HEK293 (cell line): ENCODE data around the gene HS3ST1.

Experiments used
- CTCF ChIA-PET: fragments of 350-600 bp; formaldehyde crosslinking; extraction: SDS; loops from one replicate; lab custom pipeline; 2021; ENCODE audit warnings: antibody characterized with exemption; lab: Yijun Ruan, JAX
- POLR2A ChIA-PET: fragments of 300-600 bp; formaldehyde crosslinking; extraction: SDS; loops from one replicate; lab custom pipeline; 2020; ENCODE audit warnings: antibody characterized with exemption, inconsistent platforms; lab: Yijun Ruan, JAX
- H3K27ac ChIP-seq: fragments of 200-500 bp; sonication (Bioruptor generic); 2 replicates; pipeline ENCODE4 v1.5.1; 2014; ENCODE audit warnings: low read depth, low read length, control low read depth, inconsistent platforms; ENCODE audit errors: extremely low read depth
- H3K36me3 ChIP-seq, 2 experiments: fragments of 200-500 bp in 1 of 2; sonication (Bioruptor generic) in 1 of 2; 1 replicate in 1 of 2; 2 replicates in 1 of 2; pipeline ENCODE4 v1.5.1; 2014 to 2017; ENCODE audit warnings: inconsistent platforms in 2 of 2, low read length in 2 of 2; ENCODE audit not compliant: control insufficient read depth in 2 of 2, insufficient read depth in 1 of 2
- H3K4me1 ChIP-seq: fragments of 200-500 bp; sonication (Bioruptor generic); 2 replicates; pipeline ENCODE4 v1.5.1; 2014; ENCODE audit warnings: mild to moderate bottlenecking, low read length, inconsistent platforms; ENCODE audit not compliant: control insufficient read depth, insufficient read depth
- H3K4me3 ChIP-seq: 2 replicates; pipeline ENCODE4 v1.5.1; 2011; ENCODE audit warnings: low read depth, mild to moderate bottlenecking, control low read depth, low read length, moderate library complexity
- H3K9me3 ChIP-seq: fragments of 200-500 bp; sonication (Bioruptor generic); 2 replicates; pipeline ENCODE4 v1.5.1; 2014; ENCODE audit warnings: low read depth, low read length, inconsistent platforms; ENCODE audit not compliant: control insufficient read depth, insufficient read depth
- ATF2 ChIP-seq: fragments of 450-650 bp; formaldehyde crosslinking; IDR thresholded peaks from 2 replicates; pipeline ENCODE4 v1.5.1; 2016; ENCODE audit warnings: missing biosample characterization, missing genetic modification characterization, low read depth
- MEIS1 ChIP-seq: sonication (generic); formaldehyde crosslinking; IDR thresholded peaks from 2 replicates; pipeline ENCODE4 v1.8.1; 2022; ENCODE audit warnings: missing genetic modification reagents, mild to moderate bottlenecking, borderline replicate concordance
- RBAK ChIP-seq: fragments of 450-650 bp; formaldehyde crosslinking; IDR thresholded peaks from 2 replicates; pipeline ENCODE4 v1.5.1; 2016; ENCODE audit warnings: missing biosample characterization, missing genetic modification characterization
- REST ChIP-seq: fragments of 450-650 bp; formaldehyde crosslinking; IDR thresholded peaks from 2 replicates; pipeline ENCODE4 v1.5.1; 2016; ENCODE audit warnings: missing biosample characterization, missing genetic modification characterization
- SETDB1 ChIP-seq: IDR thresholded peaks from one replicate; pipeline ENCODE4 v1.6.1; 2017; ENCODE audit warnings: mild to moderate bottlenecking, low read length, moderate library complexity, mixed read lengths; ENCODE audit not compliant: insufficient read length
- SP7 ChIP-seq: fragments of 450-650 bp; formaldehyde crosslinking; IDR thresholded peaks from 2 replicates; pipeline ENCODE4 v1.5.1; 2016; ENCODE audit warnings: missing biosample characterization, missing genetic modification characterization
- ZBTB44 ChIP-seq: fragments of 450-650 bp; IDR thresholded peaks from 2 replicates; pipeline ENCODE4 v1.5.1; 2018; ENCODE audit warnings: missing biosample characterization, mild to moderate bottlenecking, missing genetic modification characterization
- ZNF138 ChIP-seq: fragments of 450-650 bp; formaldehyde crosslinking; IDR thresholded peaks from 2 replicates; pipeline ENCODE4 v1.5.1; 2016; ENCODE audit warnings: missing biosample characterization, missing genetic modification characterization, borderline replicate concordance
- ZNF221 ChIP-seq: fragments of 450-650 bp; formaldehyde crosslinking; IDR thresholded peaks from 2 replicates; pipeline ENCODE4 v1.5.1; 2017; ENCODE audit warnings: missing biosample characterization, missing genetic modification characterization, borderline replicate concordance
- ZNF302 ChIP-seq: fragments of 450-650 bp; formaldehyde crosslinking; IDR thresholded peaks from 2 replicates; pipeline ENCODE4 v1.5.1; 2016; ENCODE audit warnings: missing biosample characterization, missing genetic modification characterization, low read depth
- ZNF362 ChIP-seq: fragments of 450-650 bp; formaldehyde crosslinking; IDR thresholded peaks from 2 replicates; pipeline ENCODE4 v1.5.1; 2016; ENCODE audit warnings: missing biosample characterization, missing genetic modification characterization
- ZNF366 ChIP-seq: fragments of 450-650 bp; formaldehyde crosslinking; conservative IDR thresholded peaks from 2 replicates; pipeline ENCODE4 v1.5.1; 2016; ENCODE audit warnings: missing biosample characterization, missing genetic modification characterization
- ZNF48 ChIP-seq: fragments of 450-650 bp; formaldehyde crosslinking; IDR thresholded peaks from 2 replicates; pipeline ENCODE4 v1.5.1; 2016; ENCODE audit warnings: missing biosample characterization, missing genetic modification characterization
- ZNF513 ChIP-seq: fragments of 450-650 bp; IDR thresholded peaks from 2 replicates; pipeline ENCODE4 v1.5.1; 2018; ENCODE audit warnings: missing biosample characterization, missing genetic modification characterization
- ZNF529 ChIP-seq: fragments of 450-650 bp; formaldehyde crosslinking; IDR thresholded peaks from 2 replicates; pipeline ENCODE4 v1.5.1; 2017; ENCODE audit warnings: missing genetic modification characterization, missing biosample characterization; ENCODE audit not compliant: insufficient replicate concordance
- ZNF610 ChIP-seq: fragments of 450-650 bp; formaldehyde crosslinking; IDR thresholded peaks from 2 replicates; pipeline ENCODE4 v1.5.1; 2016; ENCODE audit warnings: missing biosample characterization, missing genetic modification characterization, borderline replicate concordance
- ZNF621 ChIP-seq: fragments of 450-650 bp; formaldehyde crosslinking; IDR thresholded peaks from 2 replicates; pipeline ENCODE4 v1.5.1; 2017; ENCODE audit warnings: missing biosample characterization, missing genetic modification characterization
- ZSCAN5A ChIP-seq: fragments of 450-650 bp; formaldehyde crosslinking; IDR thresholded peaks from 2 replicates; pipeline ENCODE4 v1.5.1; 2016; ENCODE audit warnings: missing biosample characterization, missing genetic modification characterization
- ZXDB ChIP-seq: fragments of 450-650 bp; formaldehyde crosslinking; IDR thresholded peaks from 2 replicates; pipeline ENCODE4 v1.5.1; 2016; ENCODE audit warnings: missing biosample characterization, missing genetic modification characterization

HS3ST1 gene

GRCh38 chr4:11438647-11439046, 10.0 kb upstream of the HS3ST1 start:
- ChIA-PET CTCF (no interaction called here), POLR2A (no interaction called here)
- no peak overlapping the region for H3K27ac ChIP-seq
- H3K9me3 ChIP-seq, result no peaks in the 10 kb centered on the region
- no peaks in the 10 kb centered on the region for H3K36me3 ChIP-seq
- H3K4me3 ChIP-seq, result no peak overlapping the region
- TF ChIP-seq REST (tag by site-specific recombination) (no peak), ZNF221 (no peak), ZBTB44 (tag by site-specific recombination) (no peak), ZNF48 (no peak), SETDB1 (no peak), ZNF366 (tag by site-specific recombination) (no peak), ATF2 (tag by site-specific recombination) (no peak), ZNF362 (tag by site-specific recombination) (no peak), ZNF610 (tag by site-specific recombination) (no peak), MEIS1 (CRISPR knock-in tag) (no peak), RBAK (no peak), ZNF138 (tag by site-specific recombination) (no peak), SP7 (no peak), ZNF302 (tag by site-specific recombination) (no peak), ZNF529 (tag by site-specific recombination) (no peak), ZSCAN5A (tag by site-specific recombination) (no peak), ZXDB (tag by site-specific recombination) (no peak), ZNF513 (no peak), ZNF621 (tag by site-specific recombination) (no peak)
- H3K4me1 ChIP-seq, result no peaks in the 10 kb centered on the region
